HG02885 (cell line): ENCODE results near the gene MRPS18A.
"Not testable (repeated sequence)": the region's sequence is repeated elsewhere in the genome, so short reads cannot be mapped to it uniquely, and the experiment has no call there.

Experiments used
- ATAC-seq: cut with Tn5 transposase; IDR thresholded peaks from one replicate; pipeline ENCODE4 v1.9.1; 2021; ENCODE audit warnings: mild to moderate bottlenecking; ENCODE audit not compliant: unreplicated experiment, poor library complexity

Gene MRPS18A

DNA sequence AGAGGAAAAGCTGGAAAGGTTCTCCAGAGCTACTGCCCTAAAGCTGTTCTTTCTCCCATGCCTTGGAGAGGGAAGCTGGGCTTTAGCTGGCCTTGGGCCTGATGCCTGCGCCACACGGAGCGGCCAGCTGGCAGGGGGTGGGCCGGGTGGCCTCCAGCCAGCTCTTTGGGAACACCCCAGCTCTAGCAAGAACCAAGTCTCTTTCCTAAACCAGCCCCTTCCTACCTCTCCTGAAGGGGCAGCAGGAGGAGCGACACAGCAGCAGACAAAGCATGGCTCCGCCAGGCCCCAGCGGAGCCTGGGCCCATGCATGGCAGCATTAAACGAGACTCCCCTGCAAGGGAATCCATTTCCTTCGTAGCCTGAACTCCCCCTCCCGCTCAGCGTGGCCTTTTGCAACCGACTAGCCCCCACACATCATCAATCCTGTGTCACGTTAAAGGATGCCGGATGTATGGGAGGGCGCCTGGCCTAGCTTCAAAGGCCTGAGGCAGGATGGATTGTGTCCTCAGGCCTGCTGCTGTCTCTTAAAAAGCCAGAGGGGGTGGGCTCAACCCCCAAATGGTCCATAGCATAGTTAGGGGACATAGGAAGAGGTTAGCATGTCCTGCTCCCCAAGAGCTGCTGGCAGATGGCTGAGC lies 14.0 kb downstream of the MRPS18A start:
- ATAC-seq = no peak

DNA sequence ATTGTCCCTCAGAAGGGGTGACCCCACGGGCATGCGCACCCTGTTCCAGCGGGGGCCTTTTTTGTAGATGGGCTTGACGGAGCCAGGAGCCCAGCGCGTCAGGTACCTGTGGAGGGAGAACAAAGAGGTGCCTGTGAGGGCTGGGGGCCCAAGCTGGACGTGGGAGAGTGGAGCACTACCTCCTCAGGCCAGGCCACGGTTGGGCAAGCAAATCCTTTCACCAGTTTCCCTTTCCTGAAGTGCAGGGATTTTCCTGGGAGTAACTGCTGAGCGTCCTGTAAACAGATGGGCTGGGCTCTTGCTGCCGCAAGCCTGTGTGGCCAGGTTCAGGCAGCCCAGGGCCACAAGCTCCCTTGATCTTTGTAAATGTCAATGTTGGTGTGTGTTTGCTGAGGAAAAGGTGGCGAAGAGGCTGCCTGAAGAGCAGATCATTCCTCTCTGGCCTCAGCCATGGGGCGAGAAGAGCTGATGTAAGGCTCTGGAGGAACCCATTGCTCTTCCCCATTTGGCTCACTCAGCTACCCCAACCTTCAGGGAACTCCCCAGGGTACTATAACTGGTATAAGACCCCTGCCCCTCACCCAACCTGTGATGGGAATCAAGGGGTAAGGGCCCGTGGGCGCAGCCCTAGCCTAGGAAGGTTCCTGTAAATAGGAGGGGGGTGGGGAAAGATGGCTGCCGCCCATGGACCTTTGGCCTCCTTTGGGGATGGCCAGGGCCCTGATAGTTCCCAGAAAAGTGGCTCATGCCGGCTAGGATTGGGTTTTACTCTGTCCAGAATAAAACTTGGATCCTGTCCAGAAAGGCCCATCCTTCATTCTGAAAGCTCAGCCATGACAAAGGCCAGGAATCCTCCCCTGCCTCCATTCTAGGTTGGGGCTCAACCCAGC lies 15.5 kb downstream of the MRPS18A start:
- no peak for ATAC-seq

DNA sequence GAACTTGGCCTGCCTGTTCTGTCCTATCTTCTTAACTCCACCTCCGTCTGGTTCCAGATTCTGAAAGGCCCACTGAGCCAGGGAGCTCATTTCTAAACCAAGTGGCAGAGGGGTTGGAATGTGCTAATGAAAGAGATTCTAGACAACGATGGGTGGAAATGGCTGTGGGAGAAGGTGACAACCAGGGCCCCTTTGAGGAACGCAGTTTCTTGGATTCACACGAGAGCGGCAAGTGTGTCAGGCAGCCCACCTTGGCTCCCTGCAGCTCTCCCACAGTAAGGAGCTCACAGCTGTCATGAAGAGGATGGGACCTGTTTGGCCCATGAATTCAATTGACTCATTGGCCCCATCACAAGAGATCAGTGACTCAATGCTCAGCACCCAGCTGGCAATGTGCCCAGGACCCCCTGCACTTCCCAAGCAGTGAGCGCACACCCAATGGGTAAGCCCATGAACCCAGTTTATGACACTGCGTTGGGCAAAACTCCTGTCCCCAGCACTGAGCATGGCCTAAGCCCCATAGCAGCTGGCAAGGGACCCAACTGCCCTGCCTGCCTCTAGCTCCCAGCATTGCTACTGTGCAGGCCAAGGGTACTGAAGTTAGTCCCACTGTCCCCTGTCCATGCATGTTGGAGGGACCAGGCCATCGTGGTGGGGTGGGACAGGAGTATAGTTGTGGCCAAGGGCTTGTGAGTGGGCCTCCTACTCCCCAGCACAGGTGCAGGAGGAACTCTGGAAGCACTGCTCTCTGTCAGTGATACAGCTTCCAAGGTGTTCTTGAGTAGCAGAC lies 16.4 kb downstream of the MRPS18A start:
- no peak for ATAC-seq

DNA sequence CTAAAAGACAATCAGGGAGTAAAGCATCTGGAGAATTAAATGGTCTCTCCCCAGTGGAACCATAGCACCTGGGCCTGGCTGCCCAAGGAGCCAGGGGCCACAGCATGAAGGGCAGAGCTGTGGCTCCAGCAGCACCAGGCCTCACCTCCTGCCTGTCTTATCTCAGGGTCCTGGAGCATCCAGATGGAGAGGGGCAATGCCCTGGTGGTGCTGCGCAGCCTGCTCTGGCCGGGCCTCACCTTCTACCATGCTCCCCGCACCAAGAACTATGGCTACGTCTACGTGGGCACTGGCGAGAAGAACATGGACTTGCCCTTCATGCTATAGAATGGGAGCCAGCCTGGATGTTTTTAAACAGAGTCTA lies 17.0 kb downstream of the MRPS18A start:
- no peak for ATAC-seq

DNA sequence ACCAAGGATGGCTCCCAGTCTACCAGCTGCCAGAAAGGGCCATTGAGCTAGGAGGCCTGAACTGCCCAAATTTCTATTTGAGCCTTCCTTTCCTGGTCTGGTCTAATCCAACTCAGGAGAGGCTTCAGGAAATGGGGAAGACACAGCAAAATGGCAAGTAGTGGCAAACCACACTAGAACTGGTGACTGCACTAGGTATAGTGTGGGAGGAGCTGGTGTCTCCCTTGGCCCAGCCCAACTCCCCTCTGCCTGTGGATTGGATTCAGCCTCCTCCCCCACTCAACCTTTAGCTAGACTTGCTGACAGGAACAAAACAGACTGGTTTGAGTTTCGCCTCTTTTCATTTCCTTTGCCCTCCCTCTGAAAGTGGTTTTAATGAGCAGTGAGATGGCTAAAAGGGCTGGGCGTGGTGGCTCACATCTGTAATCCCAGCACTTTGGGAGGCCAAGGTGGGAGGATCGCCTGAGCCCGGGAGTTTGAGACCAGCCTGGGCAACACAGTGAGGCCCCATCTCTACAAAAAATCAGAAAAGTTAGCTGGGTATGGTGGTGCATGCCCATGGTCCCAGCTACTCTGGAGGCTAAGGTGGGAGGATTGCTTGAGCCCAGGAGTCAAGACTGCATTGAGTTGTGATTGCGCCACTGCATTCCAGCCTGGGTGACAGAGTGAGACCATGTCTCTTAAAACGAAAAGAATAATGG lies 17.5 kb downstream of the MRPS18A start:
- ATAC-seq = no peak

DNA sequence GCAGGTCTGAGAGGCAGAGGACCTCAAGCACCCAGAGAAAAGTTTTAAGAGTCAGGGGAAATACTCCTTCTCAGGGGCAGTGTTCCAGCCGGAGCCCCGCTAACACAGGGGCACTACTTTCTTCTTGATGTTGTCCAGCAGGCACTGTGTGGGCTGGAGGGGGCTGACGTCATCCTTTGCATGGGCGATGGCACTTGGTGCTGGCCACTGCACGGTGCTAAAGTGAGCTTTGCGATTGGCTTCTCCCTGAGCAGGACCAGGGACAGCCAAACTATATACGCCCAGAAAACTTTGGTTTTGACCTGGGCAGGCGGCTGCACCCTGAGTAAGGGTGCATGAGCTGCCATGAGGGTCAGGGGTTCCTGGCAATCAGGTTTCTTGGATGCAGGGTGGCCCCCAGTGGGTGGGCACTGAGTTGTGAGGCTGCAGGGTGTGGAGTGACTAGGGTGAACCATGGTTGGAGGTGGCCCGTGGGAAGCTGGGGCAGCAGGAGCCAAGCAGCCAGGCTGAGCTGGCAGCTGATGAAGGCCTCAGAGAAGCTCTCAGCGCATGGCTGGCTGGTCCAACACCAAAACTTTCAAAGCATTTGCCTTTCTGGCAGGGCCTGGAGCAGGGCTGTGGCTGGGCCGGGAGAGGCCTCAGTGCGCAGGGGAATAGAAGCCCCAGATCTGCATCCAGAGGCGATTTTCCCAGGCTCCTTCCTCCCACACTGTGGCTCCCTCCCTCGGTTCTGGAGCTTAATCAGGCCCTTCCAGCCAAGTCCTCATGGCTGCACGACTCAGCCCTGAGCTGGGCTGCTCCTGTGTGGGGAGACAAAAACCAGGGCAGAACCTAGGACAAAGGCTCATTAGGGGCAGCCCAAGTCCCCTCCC lies 18.3 kb downstream of the MRPS18A start:
- no peak for ATAC-seq

DNA sequence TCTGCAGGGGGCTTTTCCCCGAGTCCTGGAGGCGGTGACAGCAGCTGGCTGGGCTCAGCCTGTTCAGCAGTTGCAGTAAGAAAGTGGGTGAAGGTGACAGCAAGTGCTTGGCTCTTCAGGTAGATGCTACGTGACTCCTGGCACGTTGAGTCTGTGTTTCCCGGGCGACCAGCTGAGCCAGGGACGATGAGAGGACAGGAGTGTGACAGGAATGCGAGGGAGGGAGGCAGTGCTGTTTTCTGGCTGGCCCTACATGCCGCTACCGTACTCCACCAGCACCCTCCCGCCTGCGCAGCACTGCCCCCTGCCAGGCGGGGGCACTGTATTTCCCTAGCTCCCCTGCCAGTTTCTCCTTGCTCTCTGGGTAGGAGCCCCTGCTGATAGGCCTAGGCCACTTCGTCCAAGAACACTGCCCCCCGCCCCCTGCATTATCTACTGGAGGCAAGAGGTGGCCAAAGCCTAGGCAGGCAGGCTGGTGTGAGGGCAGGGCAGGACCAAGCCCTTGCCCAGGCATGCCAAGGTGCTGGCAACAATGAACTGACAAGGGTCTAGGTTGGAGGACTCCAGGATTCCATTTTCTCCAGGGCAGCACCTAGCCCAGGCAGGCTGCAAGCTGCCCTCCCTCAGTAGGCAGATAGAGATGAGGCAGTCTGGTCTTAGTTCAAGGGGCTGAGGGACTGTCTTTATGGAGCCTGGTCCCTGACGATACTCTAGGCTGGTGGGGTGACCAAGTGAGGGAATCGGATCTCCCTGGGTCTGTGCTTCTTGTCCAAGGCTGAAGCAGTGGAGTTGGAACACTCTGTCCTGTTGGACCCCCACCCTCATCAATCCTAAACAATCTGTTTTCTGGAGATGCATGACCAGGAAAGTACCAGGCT lies 19.2 kb downstream of the MRPS18A start:
- ATAC-seq = peak; percentile 57

DNA sequence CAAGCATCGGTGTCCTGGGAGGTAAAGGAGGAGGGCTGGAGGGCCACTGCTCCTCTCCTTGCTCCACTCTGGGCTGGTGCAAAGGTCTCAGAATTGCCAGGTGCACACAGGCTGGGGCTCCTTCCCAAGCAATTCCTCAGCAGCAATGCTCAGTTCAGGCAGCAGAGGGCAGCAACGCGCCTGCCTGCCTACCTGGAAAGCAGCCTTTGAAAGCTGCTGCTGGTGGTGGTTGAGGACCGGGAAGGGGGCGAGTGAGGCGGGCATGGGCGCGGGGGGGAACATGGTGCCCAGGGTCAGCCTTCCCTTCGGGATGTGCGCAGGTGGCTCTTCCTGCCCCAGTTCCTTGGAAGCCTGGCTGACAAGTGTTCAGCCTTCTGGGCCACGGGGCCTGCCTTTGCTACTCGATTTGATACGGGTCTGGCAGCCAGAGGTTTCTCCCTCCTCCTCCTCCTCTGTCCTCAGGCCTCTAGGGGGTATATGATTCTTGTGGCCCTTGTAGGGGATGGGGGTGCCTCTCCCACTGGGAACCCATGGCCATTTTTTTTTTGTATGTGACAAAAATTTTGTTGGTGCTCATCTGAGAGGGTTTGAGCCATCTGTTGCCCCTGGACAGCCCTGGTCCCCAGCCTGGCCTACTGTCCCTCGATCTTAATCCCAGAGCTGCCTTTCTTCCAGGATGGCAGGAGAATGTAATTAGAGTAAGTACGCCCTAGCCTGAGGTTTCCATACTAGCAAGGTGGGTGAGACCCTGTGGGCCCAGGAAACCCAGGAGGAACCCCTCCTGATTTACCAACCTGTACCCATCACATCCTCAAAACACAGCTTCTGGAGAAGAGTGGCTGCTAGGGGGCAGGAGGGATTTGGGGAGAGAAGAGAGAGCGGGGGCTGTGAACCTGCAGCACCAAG lies 20.1 kb downstream of the MRPS18A start:
- ATAC-seq = no peak

DNA sequence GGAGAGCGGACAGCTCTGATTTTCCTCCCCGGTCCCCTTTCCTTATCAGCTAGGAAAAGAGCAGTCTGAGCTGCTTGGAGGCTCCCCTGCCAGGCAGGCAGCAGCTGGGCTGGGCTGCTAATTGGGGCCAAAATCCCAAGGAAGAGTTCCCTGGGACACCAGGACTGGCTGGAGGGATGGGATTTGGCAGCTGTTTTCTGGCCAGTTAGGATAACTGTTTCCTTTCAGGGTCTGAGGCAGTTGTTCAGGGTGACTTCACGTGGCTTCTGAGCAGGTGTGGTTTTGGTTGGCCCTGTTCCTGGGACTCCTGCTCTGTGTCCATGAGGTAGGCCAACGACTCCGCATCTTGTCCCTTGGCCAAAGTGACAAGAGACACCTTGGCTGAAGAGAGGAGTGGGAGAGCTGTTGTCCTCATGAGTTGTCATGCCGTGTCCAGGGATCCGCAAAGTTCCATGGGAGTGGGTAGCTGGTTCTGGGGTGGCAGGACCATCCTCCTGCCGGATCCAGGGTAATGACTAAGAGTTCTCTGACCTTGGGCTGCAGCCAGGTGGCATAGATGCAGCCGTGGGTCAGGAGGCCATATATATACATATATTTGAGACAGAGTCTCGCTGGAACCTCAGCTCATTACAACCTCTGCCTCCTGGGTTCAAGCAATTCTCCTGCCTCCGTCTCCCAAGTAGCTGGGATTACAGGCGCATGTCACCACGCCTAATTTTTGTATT lies 21.2 kb downstream of the MRPS18A start:
- ATAC-seq = no peak

DNA sequence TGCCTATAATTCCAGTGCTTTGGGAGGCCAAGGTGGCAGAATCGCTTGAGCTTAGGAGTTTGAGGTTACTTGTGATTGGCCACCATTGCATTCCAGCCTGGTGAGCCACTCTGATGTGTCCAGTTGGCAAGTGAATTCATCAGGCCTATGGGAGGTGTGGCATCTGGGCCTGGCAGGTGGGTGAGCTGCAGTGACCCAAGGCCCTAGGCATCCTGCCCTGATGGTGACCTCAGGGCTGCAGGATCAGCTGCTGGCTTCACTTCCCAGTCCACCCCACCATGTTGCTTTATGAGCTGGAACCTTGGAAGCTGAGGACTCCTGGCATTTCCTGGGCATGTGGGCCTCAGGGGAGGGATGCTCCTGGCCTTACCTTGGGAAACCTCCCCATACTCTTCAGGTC lies 22.2 kb downstream of the MRPS18A start:
- no peak for ATAC-seq

DNA sequence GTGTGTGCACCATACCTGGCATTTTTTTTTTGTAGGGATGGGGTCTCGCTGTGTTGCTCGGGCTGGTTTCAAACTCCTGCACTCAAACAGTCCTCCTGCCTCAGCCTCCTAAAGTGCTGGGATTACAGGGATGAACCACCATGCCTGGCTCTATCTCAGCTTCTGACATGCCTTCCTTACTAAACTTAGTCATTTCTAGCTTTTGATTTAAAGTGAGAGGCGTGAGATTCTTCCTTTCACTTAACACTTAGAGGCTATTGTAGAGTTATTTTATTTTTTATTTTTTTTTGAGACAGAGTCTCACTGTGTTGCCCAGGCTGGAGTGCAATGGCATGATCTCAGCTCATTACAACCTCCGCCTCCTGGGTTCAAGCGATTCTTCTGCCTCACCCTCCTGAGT lies 24.6 kb downstream of the MRPS18A start:
- ATAC-seq = not testable (repeated sequence)

DNA sequence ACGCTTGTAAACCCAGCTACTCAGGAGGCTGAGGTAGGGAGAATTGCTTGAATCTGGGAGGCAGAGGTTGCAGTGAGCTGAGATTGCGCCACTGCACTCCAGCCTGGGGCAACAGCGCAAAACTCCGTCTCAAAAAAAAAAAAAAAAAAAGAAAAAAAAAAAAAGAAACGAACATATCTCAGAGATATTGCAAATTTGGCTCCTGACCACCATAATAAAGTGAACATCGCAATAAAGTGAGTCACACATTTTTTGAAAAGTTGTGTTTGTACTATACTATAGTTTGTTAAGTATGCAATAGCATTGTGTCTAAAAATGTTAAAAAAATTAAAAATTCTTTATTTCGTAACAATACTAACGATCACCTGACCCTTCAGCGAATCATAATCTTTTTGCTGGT lies 29.4 kb downstream of the MRPS18A start:
- ATAC-seq = no peak

DNA sequence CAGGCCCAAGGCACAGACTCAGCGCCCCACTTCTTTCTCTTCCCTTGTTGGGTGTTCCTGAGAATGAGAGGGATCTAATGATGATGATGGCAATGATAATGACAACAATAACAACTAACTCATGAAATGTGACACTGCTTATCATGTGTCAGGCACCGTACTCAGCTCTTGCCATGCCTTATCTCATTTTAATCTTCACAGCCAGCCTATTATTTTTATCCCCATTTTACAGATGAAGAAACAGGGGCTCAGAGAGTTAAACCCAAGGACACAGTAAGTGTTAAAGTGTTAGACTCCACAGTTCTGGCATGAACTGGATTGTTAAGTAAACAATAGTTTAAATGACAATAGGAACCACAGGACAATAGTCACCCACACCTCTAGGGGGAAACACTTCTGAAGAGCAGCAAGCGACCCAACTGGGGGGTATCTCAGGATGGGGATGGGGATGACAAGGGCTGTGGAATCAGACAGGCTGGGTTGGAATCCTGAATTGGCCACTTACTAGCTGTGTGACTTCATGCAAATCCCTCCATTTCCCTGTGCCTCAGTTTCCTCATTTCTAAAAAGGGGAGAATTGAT lies 30.3 kb downstream of the MRPS18A start:
- no peak for ATAC-seq

DNA sequence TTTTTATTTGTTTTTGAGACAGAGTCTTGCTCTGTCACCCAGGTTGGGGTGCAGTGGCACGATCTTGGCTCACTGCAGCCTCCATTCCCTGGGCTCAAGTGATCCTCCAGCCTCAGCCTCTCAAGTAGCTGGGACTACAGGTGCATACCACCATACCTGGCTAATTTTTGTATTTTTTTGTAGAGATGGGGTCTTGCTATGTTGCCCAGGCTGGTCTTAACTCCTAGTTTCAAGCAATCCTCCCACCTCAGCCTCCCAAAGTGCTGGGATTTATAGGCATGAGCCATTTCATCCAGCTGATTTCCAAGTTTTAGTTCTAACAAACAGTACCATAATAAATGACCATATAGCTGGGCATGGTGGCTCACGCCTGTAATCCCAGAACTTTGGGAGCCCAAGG lies 34.8 kb downstream of the MRPS18A start:
- ATAC-seq = not testable (repeated sequence)

DNA sequence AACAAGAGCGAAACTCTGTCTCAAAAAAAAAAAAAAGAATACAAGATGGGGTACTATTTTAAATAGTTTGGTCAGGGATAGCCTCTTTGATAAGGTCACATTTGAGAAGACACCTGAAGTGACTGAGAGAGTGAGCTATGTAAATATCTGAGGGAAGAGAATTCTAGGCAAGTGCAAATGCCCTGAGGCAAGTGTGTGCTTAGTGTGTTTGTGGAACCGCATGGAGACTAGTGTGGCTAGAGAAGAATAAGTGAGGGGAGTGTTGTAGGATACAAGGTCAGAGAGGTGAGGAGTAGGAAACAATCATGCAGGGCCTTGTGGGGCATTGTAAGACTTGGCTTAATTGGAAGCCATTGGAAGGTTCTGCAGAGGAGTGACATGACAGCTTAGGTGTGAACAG lies 39.3 kb downstream of the MRPS18A start:
- ATAC-seq = no peak

DNA sequence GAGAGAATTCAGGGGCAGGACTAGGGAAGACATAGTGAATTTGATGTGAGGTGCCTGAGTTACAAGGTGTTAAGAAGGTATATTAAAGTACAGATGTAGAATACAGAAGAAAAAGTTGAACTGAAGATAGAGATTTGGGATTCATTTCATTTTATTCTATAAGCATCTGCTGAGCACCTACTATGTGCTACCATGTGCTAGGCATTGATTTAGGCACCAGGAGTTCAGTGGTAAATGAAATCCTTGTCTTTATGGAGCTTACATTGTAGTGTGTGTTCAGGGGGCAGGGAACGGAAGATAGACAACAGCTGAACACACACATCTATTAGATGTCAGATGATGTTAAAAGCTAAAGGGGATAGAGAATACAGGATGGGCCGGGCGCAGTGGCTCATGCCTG lies 40.0 kb downstream of the MRPS18A start:
- ATAC-seq = no peak

DNA sequence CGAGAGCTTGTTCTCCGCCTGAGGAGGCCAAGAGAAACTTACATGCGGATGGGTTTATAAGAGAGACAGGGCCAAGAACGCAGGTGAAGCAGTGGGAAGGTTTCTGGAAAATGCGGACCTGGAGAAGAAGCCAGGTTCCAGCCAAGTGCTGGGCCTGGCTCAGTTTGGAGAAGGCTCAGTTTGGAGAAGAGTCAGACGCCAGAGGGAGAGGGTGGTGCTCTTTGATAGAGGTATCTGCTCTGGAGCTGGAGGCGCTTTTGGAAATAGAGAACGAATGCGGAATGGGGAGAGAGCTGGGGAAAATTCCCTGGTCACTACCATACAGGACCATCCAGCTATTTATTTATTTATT lies 42.0 kb downstream of the MRPS18A start:
- no peak for ATAC-seq
